Upper lobe of left lung (tissue), 4 donors: ENCODE data around the gene SNX32.

Experiments used
- EP300 ChIP-seq, 4 donors: sonication (generic); formaldehyde crosslinking; IDR thresholded peaks; one replicate each; pipeline ENCODE4 v1.5.1; 2017; ENCODE audit warnings: antibody characterized with exemption in 4 of 4, control low read depth in 2 of 4
- POLR2A ChIP-seq, 4 donors: fragments of 450-650 bp; IDR thresholded peaks; one replicate each; pipeline ENCODE4 v1.5.1; 2016 to 2017; ENCODE audit warnings: antibody characterized with exemption in 4 of 4, mild to moderate bottlenecking in 2 of 4
- POLR2AphosphoS5 ChIP-seq, 2 donors: sonication (generic); formaldehyde crosslinking; IDR thresholded peaks; one replicate each; pipeline ENCODE4 v1.5.1; 2017; ENCODE audit warnings: antibody characterized with exemption in 2 of 2
- TF ChIP-seq, protein P1 (sequence below), 6 experiments: fragments of 450-650 bp in 4 of 6; fragments of 200-600 bp in 2 of 6; sonication (generic) in 2 of 6; IDR thresholded peaks; one replicate each; pipeline ENCODE4 v1.5.1; 2016 to 2019; ENCODE audit warnings: antibody characterized with exemption in 6 of 6

- no peak for TF ChIP-seq EP300 (IDR thresholded peaks at IDR 0.05)
- no peak for TF ChIP-seq POLR2AphosphoS5 (IDR thresholded peaks at IDR 0.05)
- TF ChIP-seq, protein P1, sequence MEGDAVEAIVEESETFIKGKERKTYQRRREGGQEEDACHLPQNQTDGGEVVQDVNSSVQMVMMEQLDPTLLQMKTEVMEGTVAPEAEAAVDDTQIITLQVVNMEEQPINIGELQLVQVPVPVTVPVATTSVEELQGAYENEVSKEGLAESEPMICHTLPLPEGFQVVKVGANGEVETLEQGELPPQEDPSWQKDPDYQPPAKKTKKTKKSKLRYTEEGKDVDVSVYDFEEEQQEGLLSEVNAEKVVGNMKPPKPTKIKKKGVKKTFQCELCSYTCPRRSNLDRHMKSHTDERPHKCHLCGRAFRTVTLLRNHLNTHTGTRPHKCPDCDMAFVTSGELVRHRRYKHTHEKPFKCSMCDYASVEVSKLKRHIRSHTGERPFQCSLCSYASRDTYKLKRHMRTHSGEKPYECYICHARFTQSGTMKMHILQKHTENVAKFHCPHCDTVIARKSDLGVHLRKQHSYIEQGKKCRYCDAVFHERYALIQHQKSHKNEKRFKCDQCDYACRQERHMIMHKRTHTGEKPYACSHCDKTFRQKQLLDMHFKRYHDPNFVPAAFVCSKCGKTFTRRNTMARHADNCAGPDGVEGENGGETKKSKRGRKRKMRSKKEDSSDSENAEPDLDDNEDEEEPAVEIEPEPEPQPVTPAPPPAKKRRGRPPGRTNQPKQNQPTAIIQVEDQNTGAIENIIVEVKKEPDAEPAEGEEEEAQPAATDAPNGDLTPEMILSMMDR (IDR thresholded peaks at IDR 0.05): no peak
- TF ChIP-seq POLR2A (IDR thresholded peaks at IDR 0.05): peak in 1 of 4 donors; percentile 9
Measured at GRCh38 chr11:65859812-65860277, 26.1 kb downstream of the SNX32 start.
